Stomach (tissue), 9 donors: ENCODE results near the gene PCMT1. TPM values are rescaled to one million over a fixed set of nuclear protein-coding genes. Genes with fewer than 3 reads are reported as not detected.

Source experiments
- DNase-seq, 2 donors: peaks; one replicate each; pipeline versions ENCODE4 v3.0.0 to v3.0.0-alpha.2; 2013 to 2019
- H3K27ac ChIP-seq, 5 donors: fragments of 200-600 bp in 4 of 5; sonication (generic) in 4 of 5; one replicate each; pipeline ENCODE4 v1.5.1; 2013 to 2019; ENCODE audit warnings: mild to moderate bottlenecking in 1 of 5, moderate library complexity in 1 of 5
- H3K27me3 ChIP-seq, 3 donors: fragments of 200-600 bp; sonication (generic); one replicate each; pipeline ENCODE4 v1.5.1; 2017 to 2019; ENCODE audit warnings: mixed run types in 1 of 3
- H3K36me3 ChIP-seq, 4 donors: fragments of 200-600 bp; sonication (generic); 1 replicate in 3 of 4; 2 replicates in 1 of 4; pipeline ENCODE4 v1.5.1; 2016 to 2019
- H3K4me1 ChIP-seq, 4 donors: fragments of 200-600 bp; sonication (generic); one replicate each; pipeline ENCODE4 v1.5.1; 2016 to 2019
- H3K4me3 ChIP-seq, 4 donors: fragments of 200-600 bp; sonication (generic) in 3 of 4; one replicate each; pipeline ENCODE4 v1.5.1; 2016 to 2019; ENCODE audit warnings: mild to moderate bottlenecking in 1 of 4
- H3K9me3 ChIP-seq, 4 donors: fragments of 200-600 bp; sonication (generic); one replicate each; pipeline ENCODE4 v1.5.1; 2016 to 2019
- EP300 ChIP-seq: sonication (generic); formaldehyde crosslinking; IDR thresholded peaks from one replicate; pipeline ENCODE4 v1.6.1; 2017; ENCODE audit warnings: antibody characterized with exemption
- POLR2A ChIP-seq, 4 donors: fragments of 450-650 bp; IDR thresholded peaks; one replicate each; pipeline ENCODE4 v1.6.1; 2016; ENCODE audit warnings: antibody characterized with exemption in 4 of 4, control low read depth in 2 of 4, mild to moderate bottlenecking in 1 of 4, moderate library complexity in 1 of 4
- POLR2AphosphoS5 ChIP-seq, 3 donors: sonication (generic); formaldehyde crosslinking; IDR thresholded peaks; one replicate each; pipeline ENCODE4 v1.6.1; 2016; ENCODE audit warnings: antibody characterized with exemption in 3 of 3
- WGBS, 5 donors: extraction: QIAGEN DNeasy Blood & Tissue Kit in 3 of 5; methylation state at CpG; one replicate each; pipeline versions ENCODE4 v1.1.5 to v1.1.7; 2013 to 2018; 5-methylcytosine and 5-hydroxymethylcytosine counted together
- intact Hi-C: fragments of 100-400 bp; cut with DNase I; formaldehyde crosslinking; loops from one replicate; pipeline ENCODE4 v1.15.1; 2023; ENCODE audit warnings: low total_unique reads
- polyA plus RNA-seq, 3 donors: library from polyadenylated mRNA; stranded (reverse); fragments of 200-250 nt; gene quantifications; one replicate each; pipeline ENCODE4 v1.2.3, GENCODE V29; 2013
- total RNA-seq, 5 donors: library from RNA; depleted of rRNA; stranded (reverse); fragments of >200 nt; gene quantifications; one replicate each; pipeline versions ENCODE4 v1.1.0 to v1.2.3, GENCODE V29; 2014 to 2016
- TF ChIP-seq, protein P1 (sequence below), 7 experiments: fragments of 450-650 bp in 4 of 7; fragments of 200-600 bp in 3 of 7; sonication (generic) in 3 of 7; IDR thresholded peaks; one replicate each; pipeline ENCODE4 v1.5.1; 2016 to 2019; ENCODE audit warnings: antibody characterized with exemption in 7 of 7, control low read depth in 2 of 7, mild to moderate bottlenecking in 1 of 7
- donor health status: healthy with polysubstance abuse.
- donor health status: Bipolar disorder and iron deficiency.
- donor health status: healthy.

PCMT1 gene
- total and polyA plus RNA-seq, 8 donors, result 2.6 to 109 (median 43.3) TPM

DNA sequence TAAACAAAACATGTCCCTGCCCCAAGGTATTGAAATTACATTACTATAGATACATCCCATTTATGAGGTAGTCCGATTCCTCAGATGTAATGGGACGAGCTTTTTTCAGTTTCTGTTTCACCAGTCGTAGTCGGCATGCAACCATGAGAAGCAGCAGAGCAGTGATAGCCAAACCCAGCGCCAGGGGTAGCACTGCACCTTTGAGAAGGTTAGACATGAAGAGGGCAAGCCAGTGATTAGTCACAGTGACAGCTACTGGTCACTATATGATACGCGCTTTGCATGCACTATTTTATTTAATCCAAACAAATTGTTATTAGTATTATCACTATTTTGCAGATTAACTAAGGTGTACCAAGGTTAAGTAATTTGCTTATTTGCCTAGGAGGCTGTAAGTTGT is 71.0 kb downstream of the PCMT1 start:
- no peak overlapping the region for H3K4me3 ChIP-seq
- intact Hi-C loops, result no loop called here
- DNase-seq, result no peak
- TF ChIP-seq EP300 (no peak), POLR2A (IDR thresholded peaks at IDR 0.05) (no peak), POLR2AphosphoS5 (IDR thresholded peaks at IDR 0.05) (no peak)
- TF ChIP-seq, protein P1, sequence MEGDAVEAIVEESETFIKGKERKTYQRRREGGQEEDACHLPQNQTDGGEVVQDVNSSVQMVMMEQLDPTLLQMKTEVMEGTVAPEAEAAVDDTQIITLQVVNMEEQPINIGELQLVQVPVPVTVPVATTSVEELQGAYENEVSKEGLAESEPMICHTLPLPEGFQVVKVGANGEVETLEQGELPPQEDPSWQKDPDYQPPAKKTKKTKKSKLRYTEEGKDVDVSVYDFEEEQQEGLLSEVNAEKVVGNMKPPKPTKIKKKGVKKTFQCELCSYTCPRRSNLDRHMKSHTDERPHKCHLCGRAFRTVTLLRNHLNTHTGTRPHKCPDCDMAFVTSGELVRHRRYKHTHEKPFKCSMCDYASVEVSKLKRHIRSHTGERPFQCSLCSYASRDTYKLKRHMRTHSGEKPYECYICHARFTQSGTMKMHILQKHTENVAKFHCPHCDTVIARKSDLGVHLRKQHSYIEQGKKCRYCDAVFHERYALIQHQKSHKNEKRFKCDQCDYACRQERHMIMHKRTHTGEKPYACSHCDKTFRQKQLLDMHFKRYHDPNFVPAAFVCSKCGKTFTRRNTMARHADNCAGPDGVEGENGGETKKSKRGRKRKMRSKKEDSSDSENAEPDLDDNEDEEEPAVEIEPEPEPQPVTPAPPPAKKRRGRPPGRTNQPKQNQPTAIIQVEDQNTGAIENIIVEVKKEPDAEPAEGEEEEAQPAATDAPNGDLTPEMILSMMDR (IDR thresholded peaks at IDR 0.05), result no peak
- H3K27ac ChIP-seq, result no peak overlapping the region
- H3K4me1 ChIP-seq, result peaks cover 0 to 8% (median 0%) of the 10 kb centered on the region in 4 donors
- peaks cover 0 to 33% (median 31%) of the 10 kb centered on the region in 4 donors for H3K36me3 ChIP-seq
- no peaks in the 10 kb centered on the region for H3K9me3 ChIP-seq
- whole genome bisulfite sequencing, 5 donors, result 90 to 94% (median 93%) methylated on average over 7 of the region's 7 CpGs
- H3K27me3 ChIP-seq, result no peaks in the 10 kb centered on the region

DNA sequence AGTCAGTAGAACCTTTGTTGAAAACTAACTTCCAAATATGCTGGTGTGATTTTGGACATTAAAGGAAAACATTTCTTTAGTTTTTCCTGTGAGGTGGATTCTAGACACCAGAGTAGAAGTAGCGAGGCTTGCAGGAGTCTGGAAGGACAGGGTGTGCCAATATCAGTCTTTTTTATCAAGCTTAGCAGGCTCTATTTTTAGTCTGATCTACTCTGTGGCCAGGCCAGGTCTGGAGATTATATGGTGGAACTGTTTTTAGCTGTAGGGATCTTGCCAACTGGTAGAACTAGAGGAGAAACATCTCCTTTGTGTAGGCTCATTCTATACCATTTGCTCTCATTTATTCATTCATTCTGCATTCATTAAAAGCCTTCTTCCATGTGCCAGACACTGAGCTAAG is 72.0 kb downstream of the PCMT1 start:
- H3K4me3 ChIP-seq, result no peak overlapping the region
- TF ChIP-seq EP300 (no peak), POLR2A (IDR thresholded peaks at IDR 0.05) (no peak), POLR2AphosphoS5 (IDR thresholded peaks at IDR 0.05) (no peak)
- TF ChIP-seq, protein P1 (IDR thresholded peaks at IDR 0.05), result no peak
- H3K9me3 ChIP-seq, result no peaks in the 10 kb centered on the region
- peaks cover 0 to 42% (median 40%) of the 10 kb centered on the region in 4 donors for H3K36me3 ChIP-seq
- H3K27ac ChIP-seq, result no peak overlapping the region
- DNase-seq, result no peak
- intact Hi-C loops, result no loop called here
- 35 to 64% (median 43%) methylated on average over 1 of the region's 1 CpG for WGBS, 5 donors
- H3K27me3 ChIP-seq, result no peaks in the 10 kb centered on the region
- peaks cover 0 to 8% (median 0%) of the 10 kb centered on the region in 4 donors for H3K4me1 ChIP-seq

DNA sequence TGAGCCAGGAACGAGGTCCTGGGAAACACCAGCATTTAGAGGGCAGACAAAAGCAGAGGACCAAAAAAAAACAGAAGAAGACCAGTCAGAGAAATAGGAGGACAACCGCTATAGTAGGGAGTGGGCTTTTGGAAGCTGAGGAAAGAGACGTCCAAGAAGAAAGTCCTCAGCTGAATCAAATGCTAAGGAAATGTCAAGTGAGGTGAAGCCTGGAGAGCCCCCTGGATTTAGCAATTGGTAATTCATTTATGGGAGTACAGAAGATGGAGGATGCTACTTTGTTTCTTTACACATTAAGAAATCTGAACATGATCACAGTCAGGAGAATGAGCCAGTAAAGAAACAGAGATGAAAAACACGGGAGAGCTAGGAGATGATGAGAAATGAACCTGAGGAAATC is 73.5 kb downstream of the PCMT1 start:
- peaks cover 0 to 43% (median 40%) of the 10 kb centered on the region in 4 donors for H3K36me3 ChIP-seq
- no peaks in the 10 kb centered on the region for H3K9me3 ChIP-seq
- peaks cover 0 to 8% (median 0%) of the 10 kb centered on the region in 4 donors for H3K4me1 ChIP-seq
- intact Hi-C loops, result no loop called here
- DNase-seq, result no peak
- no peak overlapping the region for H3K27ac ChIP-seq
- 83 to 89% (median 88%) methylated on average over 4 of the region's 4 CpGs for WGBS, 5 donors
- H3K27me3 ChIP-seq, result no peaks in the 10 kb centered on the region
- no peak overlapping the region for H3K4me3 ChIP-seq
- TF ChIP-seq, protein P1 (IDR thresholded peaks at IDR 0.05), result no peak
- TF ChIP-seq EP300 (no peak), POLR2A (IDR thresholded peaks at IDR 0.05) (no peak), POLR2AphosphoS5 (IDR thresholded peaks at IDR 0.05) (no peak)

DNA sequence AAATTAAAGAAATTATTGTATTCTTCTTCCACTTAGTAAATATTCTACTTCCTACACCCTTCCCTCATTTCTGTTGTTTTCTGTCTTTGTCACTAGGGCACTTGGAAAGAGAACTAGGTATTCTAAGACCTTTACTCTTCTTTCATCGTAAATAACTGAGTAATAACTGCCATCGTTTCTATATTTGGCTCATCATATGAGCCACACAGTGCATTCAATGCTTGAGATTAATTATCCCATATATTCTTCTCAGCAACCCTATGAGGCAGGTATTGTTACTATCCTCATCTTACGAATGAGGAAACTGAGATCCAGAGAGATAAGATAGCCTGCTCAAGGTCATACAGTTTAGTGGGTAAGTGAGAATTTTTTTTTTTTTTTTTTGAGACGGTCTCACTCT is 75.8 kb downstream of the PCMT1 start:
- Histone ChIP-seq H3K4me3 (no peak overlapping the region), H3K4me1 (peaks cover 0 to 8% (median 0%) of the 10 kb centered on the region in 4 donors), H3K36me3 (peaks cover 0 to 44% (median 41%) of the 10 kb centered on the region in 4 donors), H3K27ac (no peak overlapping the region), H3K27me3 (no peaks in the 10 kb centered on the region), H3K9me3 (no peaks in the 10 kb centered on the region)
- no peak for DNase-seq
- intact Hi-C loops, result no loop called here
- WGBS, 5 donors, result 63 to 81% (median 77%) methylated on average over 4 of the region's 4 CpGs
- TF ChIP-seq POLR2AphosphoS5 (IDR thresholded peaks at IDR 0.05) (no peak), POLR2A (IDR thresholded peaks at IDR 0.05) (no peak), EP300 (no peak)
- TF ChIP-seq, protein P1 (IDR thresholded peaks at IDR 0.05), result no peak
